ENCODE measurements around the gene ARHGEF40.
A peak's percentile ranks its signal among the peaks of the same experiment; 100 is the strongest.

ARHGEF40 gene

GRCh38 chr14:21098892-21099595, 28.9 kb downstream of the ARHGEF40 start:
- DNase-seq = no peak

GRCh38 chr14:21099596-21099985, 29.5 kb downstream of the ARHGEF40 start:
- no peak for DNase-seq

- no peak for DNase-seq
These were observed 30.8 kb downstream of the ARHGEF40 start, which contains the start of gene TMEM253 for GRCh38 chr14:21100931-21101330. Gene TMEM253 (plus strand): TSS chr14:21101066. CDS start chr14:21101344, 278 bp downstream.

GRCh38 chr14:21101802-21102413, 31.8 kb downstream of the ARHGEF40 start:
- DNase-seq = no peak

GRCh38 chr14:21102521-21103410, 32.7 kb downstream of the ARHGEF40 start:
- no peak for DNase-seq

GRCh38 chr14:21103411-21103709, 33.3 kb downstream of the ARHGEF40 start:
- no peak for DNase-seq

GRCh38 chr14:21103710-21104447, 33.8 kb downstream of the ARHGEF40 start:
- peak; percentile 95 for DNase-seq

GRCh38 chr14:21104448-21105060, 34.5 kb downstream of the ARHGEF40 start:
- peak; percentile 73 for DNase-seq

GRCh38 chr14:21105095-21105494, 35.0 kb downstream of the ARHGEF40 start:
- DNase-seq = no peak

GRCh38 chr14:21106176-21106497, 36.0 kb downstream of the ARHGEF40 start:
- DNase-seq = no peak

- peak; percentile 85 for DNase-seq
These were observed 36.6 kb downstream of the ARHGEF40 start for GRCh38 chr14:21106498-21107282.

GRCh38 chr14:21107283-21107800, 37.2 kb downstream of the ARHGEF40 start:
- no peak for DNase-seq

GRCh38 chr14:21108791-21109190, 38.7 kb downstream of the ARHGEF40 start:
- no peak for DNase-seq

GRCh38 chr14:21109377-21110138, 39.5 kb downstream of the ARHGEF40 start:
- no peak for DNase-seq

- DNase-seq = no peak
These were observed 42.2 kb downstream of the ARHGEF40 start for GRCh38 chr14:21112255-21112654.

- no peak for DNase-seq
These were observed 43.3 kb downstream of the ARHGEF40 start for GRCh38 chr14:21113369-21113768.

- DNase-seq = no peak
These were observed 48.8 kb downstream of the ARHGEF40 start for GRCh38 chr14:21118933-21119332.

GRCh38 chr14:21120686-21121085, 50.6 kb downstream of the ARHGEF40 start:
- no peak for DNase-seq

GRCh38 chr14:21121122-21121521, 51.0 kb downstream of the ARHGEF40 start:
- no peak for DNase-seq

GRCh38 chr14:21123429-21123828, 53.3 kb downstream of the ARHGEF40 start:
- DNase-seq = no peak

- no peak for DNase-seq
These were observed 63.8 kb downstream of the ARHGEF40 start for GRCh38 chr14:21133901-21134300.
